ENCODE results near the gene UNC5B.

The UNC5B gene

DNA sequence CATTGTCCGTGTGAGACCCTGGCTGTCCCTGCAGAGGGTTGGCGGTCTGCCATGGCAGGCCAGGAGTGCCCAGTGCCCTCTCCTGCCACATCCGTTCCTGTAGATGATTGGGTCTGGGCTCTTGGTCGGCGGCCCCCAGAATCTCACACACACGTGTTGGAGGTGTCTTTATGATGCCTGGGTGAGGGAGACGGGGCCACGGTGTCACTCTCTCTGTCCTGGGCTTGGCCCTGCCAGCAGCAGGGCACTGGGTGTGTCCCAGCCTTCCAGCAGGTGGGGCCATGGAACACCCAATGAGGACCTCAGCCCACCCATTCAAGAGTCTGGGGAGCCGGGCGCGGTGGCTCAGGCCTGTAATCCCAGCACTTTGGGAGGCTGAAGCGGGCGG is 30.2 kb downstream of the UNC5B start:
- H3K27ac ChIP-seq, result no peak overlapping the region; the same call in 1 of the 2 replicates
- TF ChIP-seq, protein P1, sequence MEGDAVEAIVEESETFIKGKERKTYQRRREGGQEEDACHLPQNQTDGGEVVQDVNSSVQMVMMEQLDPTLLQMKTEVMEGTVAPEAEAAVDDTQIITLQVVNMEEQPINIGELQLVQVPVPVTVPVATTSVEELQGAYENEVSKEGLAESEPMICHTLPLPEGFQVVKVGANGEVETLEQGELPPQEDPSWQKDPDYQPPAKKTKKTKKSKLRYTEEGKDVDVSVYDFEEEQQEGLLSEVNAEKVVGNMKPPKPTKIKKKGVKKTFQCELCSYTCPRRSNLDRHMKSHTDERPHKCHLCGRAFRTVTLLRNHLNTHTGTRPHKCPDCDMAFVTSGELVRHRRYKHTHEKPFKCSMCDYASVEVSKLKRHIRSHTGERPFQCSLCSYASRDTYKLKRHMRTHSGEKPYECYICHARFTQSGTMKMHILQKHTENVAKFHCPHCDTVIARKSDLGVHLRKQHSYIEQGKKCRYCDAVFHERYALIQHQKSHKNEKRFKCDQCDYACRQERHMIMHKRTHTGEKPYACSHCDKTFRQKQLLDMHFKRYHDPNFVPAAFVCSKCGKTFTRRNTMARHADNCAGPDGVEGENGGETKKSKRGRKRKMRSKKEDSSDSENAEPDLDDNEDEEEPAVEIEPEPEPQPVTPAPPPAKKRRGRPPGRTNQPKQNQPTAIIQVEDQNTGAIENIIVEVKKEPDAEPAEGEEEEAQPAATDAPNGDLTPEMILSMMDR (conservative IDR thresholded peaks at IDR 0.05), result no peak

GRCh38 chr10:71243756-71244395 is 31.5 kb downstream of the UNC5B start:
- TF ChIP-seq, protein P1 (conservative IDR thresholded peaks at IDR 0.05), result no peak
- no peak overlapping the region for H3K27ac ChIP-seq

DNA sequence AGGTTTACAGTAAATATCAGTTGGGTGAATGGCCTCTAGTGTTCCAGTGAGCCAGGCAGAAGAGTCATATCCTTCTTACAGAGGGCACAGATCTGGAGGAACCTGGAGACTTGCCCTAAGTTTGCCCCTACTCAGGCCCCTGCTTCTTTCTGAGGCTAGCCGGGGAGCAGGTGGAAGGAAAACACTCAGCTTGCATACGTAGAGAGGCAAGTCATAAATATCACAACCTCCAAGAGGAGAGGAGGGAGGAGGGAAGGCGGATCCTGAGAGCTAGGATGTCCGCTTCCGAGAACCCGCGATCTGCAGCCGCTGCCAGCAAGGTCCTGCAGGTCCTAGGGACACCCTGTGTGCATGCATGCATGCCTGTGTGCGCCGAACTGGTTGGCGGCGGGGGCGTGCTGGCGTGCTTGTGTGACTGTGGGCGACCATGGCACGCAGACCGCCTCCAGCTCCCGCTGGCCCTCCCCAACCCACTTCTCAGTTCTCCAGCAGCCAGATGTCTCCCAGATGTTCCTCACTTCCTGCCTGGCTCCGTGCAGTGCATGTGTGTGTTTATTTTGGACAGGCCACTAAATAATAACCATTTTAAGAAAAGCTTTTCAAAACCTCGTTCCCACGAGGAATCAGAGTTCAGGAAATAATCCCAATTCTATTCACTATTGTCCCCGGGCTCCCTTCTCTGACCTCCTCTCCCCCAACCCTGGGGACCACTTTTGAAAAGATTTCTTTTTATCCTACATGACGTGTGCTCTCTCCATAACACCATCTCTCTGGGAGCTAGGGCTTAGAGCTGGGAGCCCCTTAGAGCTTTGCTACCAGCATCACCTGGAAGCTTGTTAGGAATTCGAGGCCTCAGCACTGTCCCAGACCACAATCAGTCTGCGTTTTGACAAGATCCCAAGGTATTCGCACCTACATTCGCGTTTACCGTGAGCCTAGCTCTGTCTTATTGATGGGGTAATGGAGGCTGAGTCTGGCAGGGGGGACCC is 32.4 kb downstream of the UNC5B start:
- no peak overlapping the region for H3K27ac ChIP-seq
- TF ChIP-seq, protein P1 (conservative IDR thresholded peaks at IDR 0.05), result no peak

DNA sequence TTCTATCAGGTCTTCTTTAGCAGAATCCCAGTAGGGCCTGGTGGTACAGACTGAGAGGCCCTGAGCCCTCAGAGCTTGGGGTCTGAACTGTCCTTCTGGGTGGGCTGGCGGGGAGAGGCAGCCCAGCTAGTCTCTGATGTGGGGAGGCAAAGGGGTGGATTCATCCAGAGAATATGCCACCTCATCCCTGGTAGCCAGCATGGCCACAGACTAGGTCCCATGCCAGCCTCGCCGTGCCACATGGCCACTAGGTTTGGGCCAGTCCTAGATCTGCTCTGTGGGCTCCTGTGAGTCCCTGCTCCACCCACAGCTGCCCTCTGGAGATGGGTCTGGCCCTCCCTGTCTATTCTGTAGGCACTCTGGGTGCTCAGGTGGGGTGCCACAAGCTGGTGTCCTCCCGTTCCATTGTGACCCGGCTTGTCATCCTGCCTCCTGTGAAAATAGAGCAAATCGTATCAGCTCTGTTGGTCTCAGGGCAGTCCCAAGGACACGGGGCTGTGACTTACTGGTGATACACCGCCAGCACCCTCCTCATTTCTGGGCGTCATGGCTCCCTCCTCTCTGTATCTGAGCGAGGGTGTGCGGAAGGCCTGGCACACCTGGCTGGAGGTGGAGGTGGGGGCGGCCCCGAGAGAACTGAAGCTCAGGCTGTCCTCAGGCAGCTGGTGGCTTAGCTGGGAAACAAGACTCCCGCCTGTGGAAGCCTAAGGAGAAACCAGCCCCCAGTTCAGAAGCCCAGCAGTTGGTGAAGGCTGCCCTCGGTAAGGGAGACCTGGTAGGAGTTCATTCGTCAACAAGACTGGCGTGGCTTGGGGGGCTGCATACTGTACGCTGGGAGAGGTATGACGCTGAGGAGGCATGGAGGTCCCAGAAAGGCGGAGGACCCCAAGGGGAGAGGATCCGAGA is 33.3 kb downstream of the UNC5B start:
- TF ChIP-seq, protein P1 (conservative IDR thresholded peaks at IDR 0.05), result no peak
- no peak overlapping the region for H3K27ac ChIP-seq

- TF ChIP-seq, protein P1 (conservative IDR thresholded peaks at IDR 0.05), result no peak
- H3K27ac ChIP-seq, result no peak overlapping the region
These were observed 34.4 kb downstream of the UNC5B start for GRCh38 chr10:71246591-71247413.

DNA sequence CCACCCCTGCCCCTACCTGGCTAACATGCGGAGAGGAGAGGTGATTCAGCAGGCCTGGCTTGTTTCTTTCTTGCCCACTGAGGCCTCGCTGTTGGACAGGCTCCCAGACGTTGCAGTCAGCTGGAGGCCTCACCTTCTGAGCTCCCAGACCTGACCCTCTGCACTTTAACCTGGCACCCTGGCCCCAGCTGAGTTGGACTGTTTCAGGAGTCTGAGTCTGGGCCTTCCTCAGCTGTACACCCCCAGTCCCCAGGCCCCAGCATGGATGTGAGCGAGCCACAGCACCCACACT is 35.0 kb downstream of the UNC5B start:
- no peak overlapping the region for H3K27ac ChIP-seq
- TF ChIP-seq, protein P1 (conservative IDR thresholded peaks at IDR 0.05), result no peak
